AG09319 (cell line): ENCODE results near the gene ATP6V0D1.

Source experiments
- DNase-seq: peaks from one replicate; pipeline ENCODE4 v3.0.0-alpha.2; 2010; ENCODE audit warnings: low read depth; ENCODE audit errors: extremely low read depth
- CTCF ChIP-seq: IDR thresholded peaks from 2 replicates; pipeline ENCODE4 v1.5.1; 2011; ENCODE audit warnings: low read depth, mild to moderate bottlenecking, inconsistent platforms, low read length, moderate library complexity

Gene ATP6V0D1

DNA sequence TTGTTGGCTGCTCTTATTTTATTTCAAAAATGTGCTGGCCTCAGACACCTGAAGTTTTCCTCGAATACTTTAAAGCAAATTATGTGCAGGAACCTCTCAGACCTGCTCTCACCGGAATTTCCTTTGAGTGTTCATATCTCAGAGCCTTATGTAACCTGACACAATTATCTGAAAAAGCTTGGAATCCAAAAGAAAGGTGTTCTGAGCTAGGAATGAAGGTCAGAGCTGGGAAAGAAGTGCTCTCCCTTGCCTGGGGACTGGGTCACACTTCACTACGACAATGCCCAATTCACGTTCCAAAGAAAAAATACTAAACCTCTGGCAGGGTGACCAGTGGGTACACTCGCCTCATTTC lies 56.7 kb downstream of the ATP6V0D1 start:
- DNase-seq, result no peak
- no peak for TF ChIP-seq CTCF

GRCh38 chr16:67423611-67424260 lies 57.2 kb downstream of the ATP6V0D1 start:
- no peak for DNase-seq
- no peak for TF ChIP-seq CTCF

DNA sequence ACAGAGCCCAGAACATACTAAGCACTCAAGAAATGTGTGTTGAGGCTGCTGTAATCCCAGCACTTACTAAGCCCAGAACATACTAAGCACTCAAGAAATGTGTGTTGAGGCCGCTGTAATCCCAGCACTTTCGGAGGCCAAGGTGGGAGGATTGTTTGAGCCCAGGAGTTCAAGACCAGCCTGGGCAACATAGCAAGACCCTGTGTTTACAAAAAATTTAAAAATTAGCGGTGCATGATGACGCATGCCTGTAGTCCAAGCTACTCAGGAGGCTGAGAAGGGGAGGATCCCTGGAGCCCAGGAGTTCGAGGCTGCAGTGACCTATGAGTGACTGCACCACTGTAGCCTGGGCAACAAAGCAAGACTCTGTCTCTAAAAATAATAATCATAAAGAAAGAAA lies 57.9 kb downstream of the ATP6V0D1 start:
- DNase-seq, result no peak
- TF ChIP-seq CTCF, result no peak

GRCh38 chr16:67421030-67421429 lies 59.9 kb downstream of the ATP6V0D1 start:
- no peak for TF ChIP-seq CTCF
- DNase-seq, result no peak

DNA sequence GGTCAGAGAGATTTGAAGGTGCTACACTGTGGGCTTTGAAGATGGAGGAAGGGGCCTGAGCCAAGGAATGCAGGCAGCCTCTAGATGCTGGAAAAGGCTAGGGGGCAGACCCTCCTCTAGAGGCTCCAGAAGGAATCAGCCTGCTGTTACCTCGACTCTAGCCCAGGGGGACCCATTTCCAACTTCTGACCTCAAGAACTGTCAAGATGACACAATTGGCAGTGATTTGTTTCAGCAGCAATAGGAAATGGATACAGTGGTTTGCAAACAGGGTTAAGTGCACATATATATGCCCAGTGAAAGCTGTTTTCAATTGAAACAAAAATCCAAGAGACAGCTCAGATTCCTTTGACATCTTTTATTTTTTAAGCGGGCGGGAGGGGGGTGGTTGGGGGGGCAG lies 61.0 kb downstream of the ATP6V0D1 start:
- TF ChIP-seq CTCF, result no peak; the same call in none of the 2 replicates
- DNase-seq, result no peak

DNA sequence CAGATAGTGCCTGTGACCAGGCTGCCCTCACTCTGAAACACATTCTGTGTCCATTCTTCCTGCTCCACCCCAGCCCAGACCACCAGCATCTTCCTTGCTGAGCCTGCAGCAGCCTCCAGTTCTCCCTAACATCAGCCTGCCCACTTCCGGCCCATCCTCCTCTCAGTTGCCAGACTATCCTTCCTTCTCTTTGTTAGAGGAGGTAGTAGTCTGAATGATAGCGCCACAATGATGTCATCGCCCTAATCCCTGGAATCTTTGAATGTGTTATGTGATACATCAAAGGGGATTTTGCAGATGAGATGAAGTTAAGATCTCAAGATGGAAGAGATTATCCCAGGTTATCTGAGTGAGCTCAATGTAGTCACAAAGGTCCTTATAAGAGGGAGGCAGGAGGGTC lies 61.5 kb downstream of the ATP6V0D1 start:
- TF ChIP-seq CTCF, result no peak
- DNase-seq, result no peak

DNA sequence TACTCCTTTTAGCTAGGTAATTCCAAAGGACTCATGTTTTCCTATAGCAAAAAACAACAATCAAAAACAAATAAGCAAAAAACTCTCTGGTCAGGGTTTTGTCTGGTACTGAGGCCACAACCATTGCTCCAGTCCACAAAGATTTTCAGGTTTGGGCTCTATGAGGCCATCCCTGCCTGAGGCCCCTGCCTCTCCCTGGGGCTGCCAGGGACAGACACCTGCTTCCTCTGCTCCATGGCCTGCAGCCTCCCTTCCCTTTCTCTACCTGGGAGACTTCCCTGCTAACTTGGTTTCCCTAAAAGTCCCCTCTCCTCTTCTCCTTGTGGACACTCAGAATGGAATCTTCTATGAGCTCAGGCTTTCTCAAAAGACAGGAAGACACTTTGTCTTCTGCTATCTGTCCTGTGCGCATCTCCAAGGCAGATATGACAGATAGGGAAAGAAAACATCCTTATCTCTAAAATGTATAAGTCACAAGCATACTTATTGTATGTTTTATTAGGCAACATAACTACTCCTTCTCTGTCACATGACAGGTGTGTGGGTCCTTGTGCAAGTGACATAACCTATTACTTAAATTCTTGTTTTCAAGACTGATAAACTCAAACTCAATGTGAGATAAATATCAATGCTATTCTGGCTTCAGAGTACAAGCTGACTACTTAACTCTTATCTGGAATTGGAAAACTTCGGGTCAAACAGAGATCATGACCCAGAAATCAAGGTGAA lies 63.5 kb downstream of the ATP6V0D1 start:
- DNase-seq, result no peak
- no peak for TF ChIP-seq CTCF
